GM12878 (cell line): ENCODE data around the gene FREY1. TPM values are rescaled to one million over a fixed set of nuclear protein-coding genes. Genes with fewer than 3 reads are reported as not detected.

Experiments
- CBX3 ChIP-seq: fragments of 200-600 bp; sonication (generic); IDR thresholded peaks from 2 replicates; pipeline ENCODE4 v1.6.1; 2016; ENCODE audit warnings: low read depth, borderline replicate concordance
- CHD4 ChIP-seq: fragments of 200-600 bp; sonication (generic); IDR thresholded peaks from 2 replicates; pipeline ENCODE4 v1.6.1; 2016; ENCODE audit warnings: mild to moderate bottlenecking
- E2F4 ChIP-seq: IDR thresholded peaks from 2 replicates; pipeline ENCODE4 v1.6.1; 2012; ENCODE audit warnings: low read depth, low read length, improper control_type of control experiment
- E4F1 ChIP-seq: fragments of 450-650 bp; IDR thresholded peaks from 2 replicates; pipeline ENCODE4 v1.6.1; 2018; ENCODE audit warnings: borderline replicate concordance, mild to moderate bottlenecking; ENCODE audit not compliant: partially characterized antibody
- EP300 ChIP-seq, 2 experiments: fragments of 150-350 bp in 1 of 2; IDR thresholded peaks; 2 replicates each; pipeline ENCODE4 v1.6.1; 2011 to 2012; ENCODE audit warnings: low read depth in 2 of 2, low read length in 2 of 2, borderline replicate concordance in 1 of 2, improper control_type of control experiment in 1 of 2, inconsistent platforms in 1 of 2; ENCODE audit not compliant: control insufficient read depth in 1 of 2
- ESRRA ChIP-seq: IDR thresholded peaks from 2 replicates; pipeline ENCODE4 v1.6.1; 2012; ENCODE audit warnings: mild to moderate bottlenecking, low read length, improper control_type of control experiment
- EZH2 ChIP-seq: IDR thresholded peaks from 2 replicates; pipeline ENCODE4 v1.6.1; 2012; ENCODE audit warnings: low read depth, mild to moderate bottlenecking, control low read depth, inconsistent platforms, low read length, borderline replicate concordance; ENCODE audit not compliant: control insufficient read depth
- GABPA ChIP-seq: IDR thresholded peaks from 2 replicates; pipeline ENCODE4 v1.6.1; 2014; ENCODE audit warnings: antibody characterized with exemption, low read depth, mild to moderate bottlenecking, inconsistent platforms
- HDGF ChIP-seq: fragments of 450-650 bp; IDR thresholded peaks from 2 replicates; pipeline ENCODE4 v1.6.1; 2016; ENCODE audit warnings: antibody characterized with exemption
- IKZF2 ChIP-seq, 2 experiments: fragments of 450-650 bp; IDR thresholded peaks; 2 replicates each; pipeline ENCODE4 v1.6.1; 2017; ENCODE audit warnings: mild to moderate bottlenecking in 2 of 2, moderate library complexity in 2 of 2
- PRDM15 ChIP-seq: fragments of 450-650 bp; formaldehyde crosslinking; IDR thresholded peaks from 2 replicates; pipeline ENCODE4 v1.4.0; 2020; ENCODE audit warnings: mild to moderate bottlenecking, moderate library complexity
- RAD51 ChIP-seq: fragments of 450-650 bp; IDR thresholded peaks from 2 replicates; pipeline ENCODE4 v1.6.1; 2016; ENCODE audit warnings: moderate library complexity, mild to moderate bottlenecking, inconsistent platforms
- RUNX3 ChIP-seq: IDR thresholded peaks from 2 replicates; pipeline ENCODE4 v1.6.1; 2012; ENCODE audit warnings: low read length, inconsistent platforms
- SKIL ChIP-seq: fragments of 450-650 bp; IDR thresholded peaks from 2 replicates; pipeline ENCODE4 v1.6.1; 2017; ENCODE audit warnings: mild to moderate bottlenecking, low read depth, inconsistent platforms; ENCODE audit not compliant: poor library complexity, severe bottlenecking
- SRF ChIP-seq, 2 experiments: IDR thresholded peaks; 2 replicates each; pipeline ENCODE4 v1.6.1; 2011; ENCODE audit warnings: low read depth in 2 of 2, low read length in 2 of 2, mild to moderate bottlenecking in 1 of 2, moderate library complexity in 1 of 2
- SUPT20H ChIP-seq: IDR thresholded peaks from 2 replicates; pipeline ENCODE4 v1.6.1; 2011; ENCODE audit warnings: low read depth, mild to moderate bottlenecking, low read length, moderate library complexity, borderline replicate concordance; ENCODE audit not compliant: control insufficient read depth
- SUZ12 ChIP-seq: fragments of 200-600 bp; sonication (generic); IDR thresholded peaks from one replicate; pipeline ENCODE4 v1.6.1; 2018; ENCODE audit warnings: antibody characterized with exemption, mild to moderate bottlenecking; ENCODE audit not compliant: unreplicated experiment
- TCF12 ChIP-seq: IDR thresholded peaks from 2 replicates; pipeline ENCODE4 v1.6.1; 2011; ENCODE audit warnings: low read depth, mild to moderate bottlenecking, low read length
- TCF7 ChIP-seq: IDR thresholded peaks from 2 replicates; pipeline ENCODE4 v1.6.1; 2014; ENCODE audit warnings: antibody characterized with exemption, borderline replicate concordance
- polyA plus RNA-seq, 11 experiments: library from polyadenylated mRNA; depleted of rRNA in 4 of 11; unstranded in 6 of 11; stranded (reverse) in 5 of 11; fragments of >200 nt; fragmentation: Nextera tagmentation in 4 of 11; fragmentation: Illumina TruSeq in 1 of 11; extraction: Ambion mirVana in 4 of 11; extraction: Trizol in 1 of 11; gene quantifications; 1 replicate in 1 of 11; 2 replicates in 10 of 11; pipeline versions ENCODE4 v1.2.1 to v1.2.3, GENCODE V29; 2011 to 2016; ENCODE audit warnings: inconsistent platforms in 2 of 11, missing spikeins in 2 of 11, low read depth in 1 of 11
- total RNA-seq, 4 experiments: library from RNA; depleted of rRNA in 3 of 4; stranded (reverse); fragments of >200 nt in 3 of 4; fragmentation: Illumina TruSeq in 1 of 4; extraction: Trizol in 1 of 4; gene quantifications; 2 replicates each; pipeline versions ENCODE4 v1.2.1 to v1.2.3, GENCODE V29; 2013 to 2021

Gene FREY1
- total and polyA plus RNA-seq, 10 of the 15 experiments (the other 5 are each of a cell fraction or from before 2014, with no cell fraction given): 0.13 to 1.7 (median 0.39) TPM; not detected in 3

GRCh38 chr11:45930031-45930794 lies 23.1 kb upstream of the FREY1 start (continued):
- TF ChIP-seq EZH2 (no peak), SRF (IDR thresholded peaks at IDR 0.05; ENCODE audit: low read depth in 2 of 2, low read length in 2 of 2) (no peak), EP300 (IDR thresholded peaks at IDR 0.05; ENCODE audit: borderline replicate concordance in 1 of 2, control insufficient read depth in 1 of 2, low read depth in 2 of 2, low read length in 2 of 2) (peak; percentile 63 to 81), IKZF2 (IDR thresholded peaks at IDR 0.05) (peak; percentile 68 to 93; a peak in 3 of 4 replicates), GABPA (peak; percentile 76), SUZ12 (no peak), PRDM15 (CRISPR knock-in tag) (no peak), CBX3 (no peak), E2F4 (no peak), SKIL (peak; percentile 50), RAD51 (no peak), TCF12 (peak; percentile 99), ESRRA (no peak), RUNX3 (peak; percentile 95), HDGF (no peak; the same call in 1 of the 2 replicates), CHD4 (no peak), TCF7 (no peak), E4F1 (no peak), SUPT20H (no peak)
